GM12864 (cell line): ENCODE results near the gene LAMA2.

Experiments used
- DNase-seq: peaks from one replicate; pipeline ENCODE4 v3.0.0-alpha.2; 2011; ENCODE audit warnings: low read depth
- H3K4me3 ChIP-seq: 2 replicates; pipeline ENCODE4 v1.5.1; 2011; ENCODE audit warnings: mild to moderate bottlenecking, low read depth, low read length, control low read depth
- CTCF ChIP-seq: IDR thresholded peaks from 2 replicates; pipeline ENCODE4 v1.5.1; 2011; ENCODE audit warnings: low read depth, mild to moderate bottlenecking, moderate library complexity, low read length, control low read depth, inconsistent platforms; ENCODE audit errors: missing control alignments

LAMA2 gene

GRCh38 chr6:129177801-129178200, 294.9 kb downstream of the LAMA2 start:
- no peak overlapping the region for H3K4me3 ChIP-seq
- TF ChIP-seq CTCF, result no peak
- DNase-seq, result no peak

GRCh38 chr6:129179283-129179682, 296.3 kb downstream of the LAMA2 start:
- H3K4me3 ChIP-seq, result no peak overlapping the region
- TF ChIP-seq CTCF, result no peak
- no peak for DNase-seq

- H3K4me3 ChIP-seq, result no peak overlapping the region
- TF ChIP-seq CTCF, result no peak
- DNase-seq, result no peak
Measured at GRCh38 chr6:129181001-129181400, 298.1 kb downstream of the LAMA2 start.

GRCh38 chr6:129183187-129183591, 300.3 kb downstream of the LAMA2 start:
- TF ChIP-seq CTCF, result no peak
- no peak overlapping the region for H3K4me3 ChIP-seq
- DNase-seq, result no peak

GRCh38 chr6:129183681-129184301, 300.9 kb downstream of the LAMA2 start:
- no peak for DNase-seq
- H3K4me3 ChIP-seq, result no peak overlapping the region
- TF ChIP-seq CTCF, result no peak

GRCh38 chr6:129184324-129184723, 301.4 kb downstream of the LAMA2 start:
- no peak for TF ChIP-seq CTCF
- DNase-seq, result no peak
- H3K4me3 ChIP-seq, result no peak overlapping the region

- no peak for DNase-seq
- TF ChIP-seq CTCF, result no peak
Measured at GRCh38 chr6:129184808-129185366, 301.9 kb downstream of the LAMA2 start.

More at GRCh38 chr6:129184808-129185366, 301.9 kb downstream of the LAMA2 start:
- H3K4me3 ChIP-seq, result no peak overlapping the region
